HG02678 (cell line): Measurements from ENCODE around the gene INSL4.

Source experiments
- ATAC-seq: cut with Tn5 transposase; IDR thresholded peaks from one replicate; pipeline ENCODE4 v1.9.1; 2021; ENCODE audit warnings: mild to moderate bottlenecking, moderate library complexity; ENCODE audit not compliant: unreplicated experiment

Gene INSL4

GRCh38 chr9:5231212-5231611, at the start of gene INSL4:
TSS of gene INSL4 (plus strand) at chr9:5231419. CDS start at chr9:5231524, 105 bp downstream.
- no peak for ATAC-seq

GRCh38 chr9:5184776-5185175, 46.4 kb upstream of the INSL4 start:
- ATAC-seq = no peak

GRCh38 chr9:5185220-5185840, 45.9 kb upstream of the INSL4 start, which contains the start of gene INSL6:
TSS of gene INSL6 (minus strand) at chr9:5185639. CDS start at chr9:5185602, 37 bp downstream.
- ATAC-seq = no peak

- ATAC-seq = no peak
Observed at GRCh38 chr9:5186416-5187169, 44.6 kb upstream of the INSL4 start.

- ATAC-seq = no peak
Observed at GRCh38 chr9:5188060-5188984, 42.9 kb upstream of the INSL4 start.

- no peak for ATAC-seq
Observed at GRCh38 chr9:5191985-5192384, 39.2 kb upstream of the INSL4 start.

GRCh38 chr9:5193345-5193744, 37.9 kb upstream of the INSL4 start:
- ATAC-seq = no peak

- ATAC-seq = no peak
Observed at GRCh38 chr9:5195463-5195862, 35.8 kb upstream of the INSL4 start.

- ATAC-seq = no peak
Observed at GRCh38 chr9:5205071-5205470, 26.1 kb upstream of the INSL4 start.

GRCh38 chr9:5230554-5230953, 665 bp upstream of the INSL4 start:
- no peak for ATAC-seq

GRCh38 chr9:5263351-5264218, 32.4 kb downstream of the INSL4 start:
- peak; percentile 64 for ATAC-seq

GRCh38 chr9:5264219-5264595, 33.0 kb downstream of the INSL4 start:
- ATAC-seq = peak; percentile 37

GRCh38 chr9:5265939-5266338, 34.7 kb downstream of the INSL4 start:
- no peak for ATAC-seq

- no peak for ATAC-seq
Observed at GRCh38 chr9:5269249-5269715, 38.1 kb downstream of the INSL4 start.

GRCh38 chr9:5274770-5275169, 43.6 kb downstream of the INSL4 start:
- peak; percentile 46 for ATAC-seq

- ATAC-seq = peak; percentile 72
Observed at GRCh38 chr9:5278486-5278885, 47.3 kb downstream of the INSL4 start.
